GM19025 (cell line): Measurements from ENCODE around the gene PSMG4.

Experiments
- ATAC-seq: cut with Tn5 transposase; IDR thresholded peaks from one replicate; pipeline ENCODE4 v1.9.1; 2021; ENCODE audit warnings: mild to moderate bottlenecking, low read depth, moderate library complexity; ENCODE audit not compliant: unreplicated experiment

The PSMG4 gene

DNA sequence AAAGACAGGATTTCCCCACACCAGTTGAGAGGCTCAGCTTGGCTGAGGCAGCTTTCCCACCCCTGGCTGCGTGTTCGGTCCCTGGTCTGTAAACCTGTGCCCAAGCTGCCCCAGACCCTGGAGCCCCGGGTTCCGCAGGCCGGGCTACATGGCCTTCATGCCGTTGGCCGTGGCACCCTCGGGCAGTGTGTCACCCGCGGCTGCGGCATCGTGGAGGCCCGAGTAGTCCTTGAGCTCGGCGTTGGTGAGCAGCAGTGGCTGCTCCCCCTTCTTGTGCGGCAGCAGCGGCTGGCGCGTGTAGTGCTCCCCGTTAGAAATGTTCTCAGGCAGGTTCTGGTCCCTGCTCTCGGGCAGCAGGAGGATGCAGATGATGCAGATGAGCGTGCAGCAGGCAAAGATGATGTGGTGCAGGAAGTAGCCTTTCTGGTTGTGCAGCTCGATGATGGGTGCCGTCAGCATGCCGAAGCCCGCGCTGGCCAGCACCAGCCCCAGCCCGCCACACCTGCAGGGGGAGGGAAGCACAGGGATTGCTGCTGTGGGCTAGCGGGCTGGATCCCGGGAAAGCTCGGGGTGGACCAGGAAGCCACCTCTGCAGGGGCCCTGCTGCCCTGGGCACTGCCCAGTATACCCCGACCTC, 14.3 kb downstream of the PSMG4 start:
- ATAC-seq = no peak

DNA sequence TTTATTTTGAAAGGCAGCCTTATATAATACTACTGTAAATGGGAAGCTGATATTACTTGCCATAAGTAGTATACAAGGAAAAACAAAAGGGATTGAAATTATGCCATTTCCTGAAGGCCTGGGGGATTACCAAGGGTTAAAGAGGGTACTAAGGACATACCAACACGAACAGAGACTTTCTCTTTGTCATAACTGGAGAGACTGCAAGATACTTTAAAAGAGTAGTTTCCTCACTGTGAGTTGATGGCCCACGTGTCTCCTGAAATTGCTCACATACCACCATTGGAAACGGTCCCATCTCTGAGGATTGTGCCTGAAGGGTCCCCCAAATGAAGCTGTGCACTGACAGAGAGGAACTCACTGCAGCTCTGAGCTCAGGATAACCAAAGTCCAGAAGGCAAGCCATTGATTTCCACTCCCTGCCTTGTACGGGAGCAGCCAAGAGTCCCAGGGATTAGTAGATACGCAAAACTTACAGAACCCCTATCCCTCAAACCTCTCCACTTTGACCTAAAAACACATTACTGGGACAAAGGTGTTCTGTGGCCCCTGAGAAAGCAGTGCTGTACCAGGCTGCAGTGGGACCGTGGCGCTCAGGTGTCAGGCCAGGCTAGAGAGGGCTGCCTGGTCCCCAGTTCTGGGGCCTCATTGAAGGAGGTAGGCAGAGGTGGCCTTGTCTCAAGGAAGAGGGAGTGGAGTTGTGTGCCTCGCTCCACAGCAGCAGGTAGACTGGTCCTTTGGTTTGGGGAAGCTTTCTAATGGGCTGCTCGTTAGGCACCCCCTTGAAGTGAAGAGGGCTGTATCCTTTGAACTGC, 15.2 kb downstream of the PSMG4 start:
- ATAC-seq = no peak

DNA sequence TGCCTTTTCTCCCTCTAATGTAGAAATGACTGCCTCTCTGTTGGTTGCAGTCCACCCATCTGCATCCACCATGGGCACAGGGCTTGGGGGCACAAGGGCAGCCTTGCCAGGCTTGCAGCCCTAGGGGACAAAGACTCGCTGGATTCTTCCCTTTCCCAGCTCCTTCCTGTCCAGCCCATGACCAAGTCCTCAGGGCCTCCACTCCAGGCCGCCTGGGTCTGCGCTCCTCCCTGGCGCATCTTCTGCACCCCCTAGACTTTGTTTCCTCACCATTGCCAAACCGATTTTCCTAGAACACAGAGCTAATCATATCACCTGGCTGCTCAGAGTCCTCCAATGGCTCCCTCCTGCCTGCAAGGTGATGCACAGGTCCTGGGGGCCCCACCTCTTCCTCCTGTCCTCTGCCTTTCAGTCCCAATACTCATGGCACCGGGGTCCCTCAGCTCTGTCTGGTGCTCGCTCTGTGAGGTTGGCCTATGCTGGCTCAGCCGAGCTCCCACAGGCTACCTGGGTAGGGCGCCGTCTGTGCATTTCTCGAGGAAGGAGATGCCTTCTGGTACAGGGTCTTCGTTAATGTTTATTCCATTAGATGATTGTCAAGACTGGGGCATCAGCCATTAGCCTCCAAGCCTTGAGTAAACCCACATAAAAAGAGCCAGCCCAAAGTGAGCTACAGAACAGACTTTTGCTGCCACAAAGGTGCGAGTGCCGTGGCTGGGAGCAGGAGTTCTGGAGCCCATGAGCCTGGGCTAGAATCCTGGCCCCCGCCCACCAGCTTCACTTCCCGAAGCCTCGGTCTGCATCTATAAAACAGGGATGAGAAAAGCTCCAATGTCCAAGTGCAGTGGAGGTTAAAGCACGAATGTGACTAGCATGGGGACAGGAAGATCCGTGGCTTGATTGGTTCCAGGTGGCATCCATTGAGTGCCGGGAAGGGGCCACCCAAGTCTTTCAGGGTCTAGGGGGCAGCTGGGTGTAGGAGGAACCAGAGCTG, 17.7 kb downstream of the PSMG4 start:
- no peak for ATAC-seq

DNA sequence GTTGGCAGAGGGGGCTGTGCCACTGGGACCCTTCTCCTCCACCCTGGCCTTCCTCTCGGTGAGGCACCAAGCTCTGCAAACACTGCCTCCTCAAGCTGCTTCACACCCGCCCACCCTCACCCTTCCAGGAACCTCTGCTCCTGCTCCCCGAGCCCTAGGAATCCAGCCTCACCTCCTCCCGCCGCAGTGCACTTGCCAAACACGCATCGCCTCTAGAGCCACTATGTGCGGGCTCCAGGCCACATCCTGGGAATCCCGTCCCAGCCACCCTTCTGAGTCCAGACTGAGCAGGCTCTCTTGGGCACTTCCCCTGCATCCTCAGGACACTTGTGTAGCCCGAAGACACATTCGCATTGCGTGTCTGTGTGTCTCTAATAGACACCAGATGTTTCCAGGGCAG, 18.5 kb downstream of the PSMG4 start:
- no peak for ATAC-seq

DNA sequence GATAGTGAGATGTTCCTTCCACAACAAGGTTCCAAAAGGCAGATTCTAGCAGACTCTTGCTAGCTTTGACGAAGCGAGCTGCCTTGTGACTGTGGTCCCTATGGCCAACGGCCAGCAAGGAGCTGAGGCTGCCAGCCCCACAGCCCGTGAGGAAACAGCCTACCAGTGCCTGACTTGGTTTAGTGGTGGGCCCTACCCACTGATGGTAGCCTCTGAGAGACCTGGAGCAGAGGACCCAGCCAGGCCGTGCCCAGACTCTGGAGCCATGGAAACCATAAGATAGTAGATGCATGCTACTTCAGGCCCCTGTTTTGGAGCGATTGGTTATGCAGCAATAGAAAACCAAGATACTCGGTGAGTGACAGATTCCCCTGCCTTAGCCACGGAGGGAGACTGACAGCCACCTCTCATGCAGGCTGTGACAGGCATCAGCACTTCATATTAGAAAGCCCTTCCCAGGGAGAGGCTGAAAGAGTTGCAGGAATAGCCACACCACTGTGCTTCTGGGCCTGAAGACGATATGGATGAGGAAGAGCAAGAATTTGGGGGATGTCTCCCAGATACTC, 19.2 kb downstream of the PSMG4 start:
- no peak for ATAC-seq

DNA sequence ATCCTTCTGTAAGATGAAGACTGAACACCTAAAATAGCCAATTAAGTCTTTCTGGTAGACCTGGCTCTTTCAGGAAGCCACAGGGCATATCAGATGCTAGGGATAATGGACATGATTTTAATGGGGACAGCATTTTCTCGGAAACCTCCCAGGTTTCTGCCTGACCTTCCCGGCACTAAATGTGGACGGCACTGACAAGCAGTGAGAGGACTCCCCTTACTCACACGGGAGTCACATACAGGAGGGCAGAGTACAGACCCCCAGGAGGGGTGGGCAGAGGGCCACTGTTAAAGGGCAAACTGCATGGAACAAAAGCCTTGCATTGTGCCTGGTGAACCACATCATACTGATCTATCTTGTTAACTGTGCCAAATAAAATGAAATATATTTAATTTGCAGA, 19.9 kb downstream of the PSMG4 start:
- no peak for ATAC-seq

DNA sequence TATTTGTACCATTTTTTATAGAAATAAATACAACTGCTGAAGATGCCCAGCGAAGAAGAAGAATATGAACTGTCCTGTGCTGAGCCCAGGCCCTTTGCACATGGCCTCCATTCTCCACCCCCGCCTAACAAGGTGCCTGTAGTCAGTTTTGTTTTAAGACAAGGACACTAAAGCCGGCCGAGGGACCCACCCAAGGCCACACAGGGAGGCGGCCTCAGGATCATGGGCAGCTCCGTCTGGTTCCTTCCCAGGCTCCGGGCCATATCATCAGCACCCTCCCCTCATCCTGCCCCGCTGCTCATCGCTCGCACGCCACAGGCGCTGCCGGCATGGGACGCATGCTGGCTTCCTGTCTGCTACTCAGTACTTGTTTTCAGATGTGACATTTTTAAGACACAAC, 21.3 kb downstream of the PSMG4 start:
- ATAC-seq = no peak

DNA sequence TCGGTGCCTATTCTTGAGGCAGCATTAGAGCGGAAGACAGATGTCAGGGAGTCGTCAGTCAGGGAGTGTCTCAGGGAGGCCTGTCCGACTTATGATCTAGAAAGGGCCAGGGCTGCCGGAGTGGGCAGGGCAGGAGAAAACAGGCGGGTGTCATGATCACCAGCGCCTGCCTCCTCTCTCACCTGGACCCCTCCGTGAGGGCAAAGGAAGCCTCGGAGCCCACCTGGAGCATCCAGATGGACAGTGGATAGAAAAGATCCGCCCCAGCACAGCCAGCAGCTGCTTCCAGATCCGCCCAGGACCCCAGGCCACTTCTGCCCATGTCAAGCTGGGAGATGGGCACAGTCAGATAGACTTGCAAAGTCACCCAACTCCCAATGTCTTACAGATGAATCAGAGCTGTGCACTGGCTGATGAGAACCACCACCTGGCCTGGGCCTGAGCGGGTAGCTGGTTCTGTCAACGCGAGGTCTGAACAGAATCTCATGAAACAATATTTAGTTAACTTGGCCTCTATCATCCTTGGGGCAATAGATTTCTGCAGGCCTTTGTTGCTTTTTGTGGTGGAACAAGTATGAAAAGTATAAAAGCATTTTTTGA, 22.2 kb downstream of the PSMG4 start:
- ATAC-seq = no peak

DNA sequence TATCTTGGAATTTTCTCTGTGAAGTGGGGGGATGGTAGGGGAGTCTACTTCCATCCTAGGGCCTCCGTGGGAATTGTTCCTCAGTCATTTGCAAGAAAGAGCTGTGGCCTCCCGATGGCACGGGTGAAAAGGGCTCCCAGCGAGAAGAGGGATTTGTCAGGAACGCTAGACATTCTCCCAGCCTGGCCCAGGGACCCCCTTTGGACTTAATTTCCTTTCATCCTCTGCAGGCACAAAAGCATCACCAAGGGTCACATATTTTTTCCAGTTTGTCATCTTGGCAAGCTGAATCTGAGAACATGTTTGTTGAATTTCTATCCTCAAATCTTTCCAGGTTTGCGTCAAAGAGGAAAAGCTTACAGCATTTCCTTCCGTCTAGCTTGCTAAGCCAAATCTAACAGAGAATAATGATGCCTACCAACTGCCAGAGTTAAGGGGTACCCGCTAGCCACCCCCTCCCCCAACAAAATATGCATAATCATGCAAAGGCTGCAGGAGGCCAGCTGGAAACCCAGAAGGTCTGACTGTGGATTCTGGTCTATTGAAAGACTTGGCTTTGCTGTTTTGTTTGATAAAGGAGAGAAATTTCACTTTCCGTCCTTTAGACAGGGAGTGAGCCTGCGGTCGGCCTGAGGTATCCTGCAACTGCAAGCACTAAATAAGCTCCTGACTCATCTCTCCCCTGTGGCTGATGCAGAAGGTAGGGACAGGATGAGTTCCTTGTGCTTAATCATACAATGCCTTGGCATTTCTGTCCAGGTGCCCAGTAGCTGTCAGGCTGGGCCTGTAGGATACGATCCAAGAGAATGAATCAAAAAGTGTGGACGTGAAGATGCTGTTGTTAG, 23.1 kb downstream of the PSMG4 start:
- no peak for ATAC-seq

DNA sequence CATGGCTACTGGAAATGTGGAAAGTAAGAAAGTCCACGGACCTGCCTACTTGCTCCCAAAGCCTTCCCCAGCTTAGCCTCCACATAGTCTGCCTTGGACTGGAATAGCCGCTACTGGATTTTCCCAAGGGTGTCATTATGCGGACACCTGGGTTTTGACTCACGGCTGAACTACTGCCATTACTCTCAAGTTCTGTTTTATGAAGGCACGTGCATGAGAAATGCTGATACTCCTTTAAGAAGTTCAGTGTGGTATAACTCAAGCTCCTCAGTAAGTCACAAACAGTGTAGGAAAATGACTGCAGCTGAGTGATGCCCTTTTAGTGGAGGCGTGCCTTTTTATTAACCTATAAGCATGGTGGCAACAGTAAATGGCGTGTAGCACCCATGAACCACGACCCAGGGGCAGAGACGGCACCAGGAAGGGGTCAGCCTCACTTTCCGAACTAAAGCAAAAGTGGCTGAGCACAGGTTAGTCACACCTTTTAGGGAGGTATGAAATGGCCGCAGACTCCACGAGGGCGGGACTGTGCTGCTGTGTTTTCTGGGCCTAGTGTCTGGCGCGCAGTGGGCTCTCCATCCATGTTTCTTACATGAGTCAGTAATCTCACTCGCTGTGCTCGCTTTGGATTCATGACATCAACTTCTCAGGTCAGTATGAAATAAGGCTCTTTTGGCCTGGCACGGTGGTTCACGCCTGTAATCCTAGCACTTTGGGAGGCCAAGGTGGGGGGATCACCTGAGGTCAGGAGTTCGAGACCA, 23.9 kb downstream of the PSMG4 start:
- ATAC-seq = no peak

DNA sequence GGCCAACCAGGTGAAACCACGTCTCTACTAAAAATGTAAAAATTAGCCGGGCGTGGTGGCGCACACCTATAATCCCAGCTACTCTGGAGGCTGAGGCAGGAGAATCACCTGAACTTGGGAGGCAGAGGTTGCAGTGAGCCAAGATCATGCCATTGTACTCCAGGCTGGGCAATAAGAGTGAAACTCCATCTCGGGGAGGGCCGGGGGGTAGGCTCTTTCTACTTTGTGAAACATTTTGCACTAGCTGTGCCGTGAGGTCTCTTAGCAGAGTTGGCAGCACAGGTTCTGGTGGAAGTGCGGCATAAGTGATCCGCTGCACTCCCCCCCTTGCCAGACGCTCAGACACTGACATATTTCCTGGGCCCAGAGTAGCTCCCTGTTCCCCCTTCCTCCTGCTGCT, 24.5 kb downstream of the PSMG4 start:
- no peak for ATAC-seq

DNA sequence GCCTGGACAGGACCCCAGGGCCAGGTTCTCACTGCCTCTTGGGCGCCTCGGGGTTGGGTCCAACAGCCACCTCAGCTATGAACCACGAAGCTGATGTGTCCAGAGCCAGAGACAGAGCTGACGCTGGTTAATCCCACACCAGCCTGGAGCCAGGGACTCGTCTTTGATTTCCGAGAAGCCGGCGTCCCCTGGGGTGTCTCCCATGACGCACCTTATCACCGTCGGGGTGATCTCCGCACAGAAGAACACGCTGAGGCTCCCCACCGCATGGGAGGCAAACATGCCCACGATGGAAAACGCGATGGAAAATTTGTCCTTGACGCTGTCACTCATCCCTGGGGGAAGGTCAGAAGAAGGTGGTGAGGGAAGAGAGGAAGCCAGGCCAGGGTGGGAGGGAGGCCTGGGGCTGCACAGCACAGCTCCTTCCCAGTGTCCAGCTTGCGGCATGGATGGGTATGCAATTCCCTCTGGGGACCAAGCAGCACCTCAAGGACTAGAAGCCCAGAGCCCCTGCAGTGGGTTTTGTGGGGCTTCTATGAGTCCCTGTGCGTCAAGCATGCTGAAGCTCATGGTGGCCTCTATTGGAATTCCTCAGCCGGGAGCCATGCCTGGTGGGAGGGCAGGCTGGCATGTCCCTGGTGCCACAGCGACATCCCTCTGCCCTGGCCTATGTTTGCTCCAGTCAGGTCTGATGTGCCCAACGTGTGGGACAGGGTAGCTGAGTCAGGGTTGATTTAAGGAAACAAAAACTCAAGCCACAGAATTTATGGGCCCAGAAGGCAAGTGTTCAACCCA, 25.1 kb downstream of the PSMG4 start:
- no peak for ATAC-seq

DNA sequence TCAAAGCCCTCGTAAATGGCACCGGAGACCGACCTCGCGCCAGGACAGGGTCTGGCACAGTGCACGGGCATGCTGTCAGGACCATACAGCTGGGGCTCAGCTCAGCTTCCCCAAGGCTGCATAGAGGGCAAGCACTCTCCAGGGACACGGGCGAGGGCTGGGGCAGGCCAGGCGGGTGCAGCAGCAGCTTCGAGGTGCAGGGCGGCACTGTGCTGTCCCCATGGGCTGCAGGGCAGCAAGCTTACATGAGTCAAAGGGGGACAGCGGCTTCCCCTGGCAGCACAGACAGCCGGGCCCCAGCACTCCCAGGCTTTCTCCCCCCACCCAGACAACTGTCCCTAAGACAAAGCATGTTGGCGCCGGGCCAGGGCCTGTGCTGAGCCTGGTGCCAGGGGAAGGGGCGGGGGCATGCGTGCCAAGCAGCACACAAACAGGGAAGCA, 25.7 kb downstream of the PSMG4 start:
- no peak for ATAC-seq

DNA sequence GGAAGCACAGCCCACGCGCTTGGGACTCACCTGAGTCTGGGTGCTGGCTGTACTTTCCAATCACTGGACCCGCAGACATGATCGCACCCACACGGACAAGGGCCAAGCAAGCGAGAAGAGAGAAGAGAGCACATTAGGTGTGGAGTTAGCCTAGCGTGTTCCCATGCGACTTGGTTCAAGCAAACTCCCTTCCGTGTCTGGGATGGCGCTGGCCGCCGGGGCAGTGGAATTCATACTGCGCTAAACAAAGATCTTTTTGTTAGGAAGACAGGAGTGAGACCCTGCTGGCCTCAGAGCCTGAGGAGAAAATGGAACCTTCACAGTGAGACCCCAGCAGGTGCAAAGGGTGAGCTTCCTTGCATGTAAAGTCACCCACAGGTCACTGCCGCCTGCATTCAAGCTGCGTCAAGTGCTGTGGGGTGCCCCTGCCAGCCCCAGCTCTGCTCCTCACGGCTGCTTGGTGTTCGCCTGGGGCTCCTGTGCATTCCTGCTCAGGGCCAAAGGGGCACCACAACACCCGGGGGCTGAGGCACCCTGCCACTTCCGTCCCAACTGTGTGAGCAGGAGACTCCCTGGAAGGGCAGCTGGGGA, 26.4 kb downstream of the PSMG4 start:
- no peak for ATAC-seq

DNA sequence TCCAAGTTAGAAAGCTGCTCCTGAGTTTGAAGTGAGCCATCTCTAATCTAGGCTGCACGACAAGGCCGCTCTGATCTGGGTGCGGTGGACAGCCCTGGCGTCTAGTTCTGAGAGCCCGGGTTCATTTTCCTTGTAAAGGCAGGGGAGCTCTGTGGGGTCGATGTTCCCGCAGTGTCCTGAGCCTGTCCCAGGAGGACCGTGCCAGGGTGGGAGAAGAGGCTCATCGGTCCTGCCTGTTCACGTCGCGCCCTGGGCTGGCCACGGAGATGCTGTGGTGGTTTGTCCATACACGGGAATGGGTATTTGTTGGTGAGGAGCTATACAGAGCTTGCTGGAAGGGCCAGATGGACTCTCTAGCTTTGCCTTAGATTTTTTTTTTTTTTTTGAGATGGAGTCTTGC, 27.0 kb downstream of the PSMG4 start:
- no peak for ATAC-seq

DNA sequence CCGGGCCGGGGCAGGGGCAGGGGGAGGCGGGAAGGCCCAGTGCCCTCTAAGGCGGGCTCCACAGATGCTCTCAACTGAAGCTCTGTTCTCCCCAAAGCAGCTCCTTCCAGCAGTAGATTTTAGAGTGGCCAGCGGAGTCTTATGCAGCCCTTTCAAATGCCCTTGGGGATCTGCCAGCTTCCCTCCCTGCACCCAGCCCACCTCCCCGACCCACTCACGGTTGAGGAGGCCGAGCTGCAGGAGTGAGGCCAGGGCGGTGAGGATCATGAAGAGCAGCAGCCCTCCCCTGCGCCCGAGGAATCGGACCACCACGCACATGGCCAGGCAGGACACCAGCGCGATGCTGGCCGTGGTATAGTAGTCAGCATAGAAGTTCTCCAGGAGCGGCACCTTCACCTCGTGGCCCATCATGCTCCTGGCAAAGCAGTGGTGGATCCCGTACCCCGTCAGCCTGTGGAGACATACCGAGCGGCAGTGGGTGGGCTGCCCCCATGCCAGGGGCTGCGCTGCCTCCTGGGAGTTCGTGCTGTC, 28.0 kb downstream of the PSMG4 start:
- no peak for ATAC-seq

DNA sequence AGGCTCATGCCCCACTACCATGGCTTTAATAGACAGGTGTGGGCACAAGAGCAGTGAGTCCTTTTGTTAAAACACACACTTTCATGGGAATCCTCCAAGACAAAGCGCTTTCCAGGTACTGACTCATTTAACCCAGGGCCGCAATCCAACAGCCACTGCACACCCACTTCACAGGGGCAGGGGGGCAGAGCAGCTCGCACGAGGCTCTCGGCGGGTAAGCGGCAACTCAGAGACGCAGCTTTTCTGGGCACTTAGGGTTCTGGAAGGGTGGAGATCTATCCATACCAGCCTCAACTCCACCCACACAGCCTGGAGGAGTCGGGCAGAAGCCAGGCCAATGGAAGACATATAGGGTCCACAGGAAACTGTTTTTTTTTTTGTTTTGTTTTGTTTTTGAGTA, 28.6 kb downstream of the PSMG4 start:
- ATAC-seq = no peak
